Myocyte (in vitro differentiated cells): ENCODE measurements around the gene PLSCR1. TPM values are rescaled to one million over a fixed set of nuclear protein-coding genes. Genes with fewer than 3 reads are reported as not detected.

Experiments used
- DNase-seq: peaks from one replicate; pipeline ENCODE4 v3.0.0-alpha.2; 2012; ENCODE audit warnings: low read depth
- polyA plus RNA-seq: library from polyadenylated mRNA; unstranded; fragments of >200 nt; gene quantifications from one replicate; pipeline ENCODE4 v1.2.1, GENCODE V29; 2012; ENCODE audit warnings: missing spikeins
- total RNA-seq: library from RNA; depleted of rRNA; stranded (reverse); fragments of >200 nt; gene quantifications from 2 replicates; pipeline ENCODE4 v1.2.3, GENCODE V29; 2014

The PLSCR1 gene
- 33.8 and 70.5 TPM in 2 replicates for total RNA-seq
- 20.2 TPM for polyA plus RNA-seq

GRCh38 chr3:146544002-146544928 is at the start of gene PLSCR1:
TSS of gene PLSCR1 (minus strand) at chr3:146544607. CDS start at chr3:146536552, 8,055 bp downstream.
- peak; percentile 97 for DNase-seq

- DNase-seq = no peak
Measured at GRCh38 chr3:146593776-146594175, 49.4 kb upstream of the PLSCR1 start.

- DNase-seq = no peak
Measured at GRCh38 chr3:146590521-146590920, 46.1 kb upstream of the PLSCR1 start.

GRCh38 chr3:146589899-146590508 is 45.6 kb upstream of the PLSCR1 start:
- DNase-seq = peak; percentile 67

- DNase-seq = no peak
Measured at GRCh38 chr3:146585156-146585555, 40.7 kb upstream of the PLSCR1 start.

GRCh38 chr3:146581951-146582467 is 37.6 kb upstream of the PLSCR1 start:
- DNase-seq = no peak

- DNase-seq = no peak
Measured at GRCh38 chr3:146581080-146581601, 36.7 kb upstream of the PLSCR1 start.

GRCh38 chr3:146577662-146578061 is 33.3 kb upstream of the PLSCR1 start:
- DNase-seq = peak; percentile 66

- DNase-seq = no peak
Measured at GRCh38 chr3:146575636-146576035, 31.2 kb upstream of the PLSCR1 start.

- DNase-seq = no peak
Measured at GRCh38 chr3:146574173-146574572, 29.8 kb upstream of the PLSCR1 start.

- no peak for DNase-seq
Measured at GRCh38 chr3:146569314-146569713, 24.9 kb upstream of the PLSCR1 start.

- DNase-seq = no peak
Measured at GRCh38 chr3:146566138-146566537, 21.7 kb upstream of the PLSCR1 start.

- DNase-seq = no peak
Measured at GRCh38 chr3:146561879-146562278, 17.5 kb upstream of the PLSCR1 start.

GRCh38 chr3:146561463-146561862 is 17.1 kb upstream of the PLSCR1 start:
- DNase-seq = no peak

- DNase-seq = no peak
Measured at GRCh38 chr3:146560678-146561077, 16.3 kb upstream of the PLSCR1 start.

- no peak for DNase-seq
Measured at GRCh38 chr3:146559388-146559787, 15.0 kb upstream of the PLSCR1 start.

GRCh38 chr3:146558781-146559180 is 14.4 kb upstream of the PLSCR1 start:
- DNase-seq = no peak

GRCh38 chr3:146557745-146558144 is 13.3 kb upstream of the PLSCR1 start:
- DNase-seq = no peak

- DNase-seq = no peak
Measured at GRCh38 chr3:146555311-146555710, 10.9 kb upstream of the PLSCR1 start.

GRCh38 chr3:146554151-146554760 is 9.8 kb upstream of the PLSCR1 start:
- DNase-seq = no peak

- DNase-seq = peak; percentile 38
Measured at GRCh38 chr3:146550743-146551510, 6.5 kb upstream of the PLSCR1 start.
